Nephron (organoid): ENCODE measurements around the gene SNX18.

Experiments
- H3K27ac Mint-ChIP-seq, 3 experiments: 2 replicates each; pipeline ENCODE4 v1.8.0; 2020; ENCODE audit warnings: mixed read lengths in 3 of 3, mild to moderate bottlenecking in 2 of 3, moderate library complexity in 1 of 3
- H3K27me3 Mint-ChIP-seq: 2 replicates; pipeline ENCODE4 v1.8.0; 2021; ENCODE audit warnings: low read depth, mild to moderate bottlenecking, moderate library complexity, mixed read lengths
- H3K36me3 Mint-ChIP-seq: 2 replicates; pipeline ENCODE4 v1.8.0; 2020; ENCODE audit warnings: low read depth, mixed read lengths
- H3K4me1 Mint-ChIP-seq: 2 replicates; pipeline ENCODE4 v1.8.0; 2020; ENCODE audit warnings: mixed read lengths
- H3K4me3 Mint-ChIP-seq, 3 experiments: 2 replicates each; pipeline ENCODE4 v1.8.0; 2020; ENCODE audit warnings: mild to moderate bottlenecking in 3 of 3, mixed read lengths in 3 of 3, moderate library complexity in 2 of 3
- H3K9me3 Mint-ChIP-seq: 2 replicates; pipeline ENCODE4 v1.8.0; 2020; ENCODE audit warnings: mixed read lengths
- TF ChIP-seq, protein P1 (sequence below), 3 experiments: fragments of 200-600 bp; sonication (generic); IDR thresholded peaks; one replicate each; pipeline ENCODE4 v1.5.0; 2021; ENCODE audit warnings: antibody characterized with exemption in 3 of 3; ENCODE audit not compliant: unreplicated experiment in 3 of 3

Gene SNX18

DNA sequence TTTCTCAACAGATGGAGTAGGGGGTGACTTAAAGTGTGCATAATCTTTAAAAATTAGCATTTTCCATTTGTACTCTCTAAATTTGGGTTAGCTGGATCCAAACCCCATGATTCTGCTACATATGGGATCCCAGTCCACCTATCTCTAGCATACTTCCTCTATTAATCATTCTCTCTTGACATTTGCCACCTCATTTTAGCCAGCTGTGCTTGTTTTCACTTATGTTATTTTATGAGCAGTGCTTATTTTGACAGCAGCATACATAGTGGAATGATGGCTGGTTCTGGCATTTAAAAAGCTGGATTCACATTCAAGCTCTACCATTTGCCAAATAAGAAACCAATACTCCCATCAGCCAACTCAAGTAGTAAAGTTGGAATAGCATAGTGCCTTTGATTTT is 22.5 kb upstream of the SNX18 start:
- peaks cover 7% of the 10 kb centered on the region for H3K9me3 Mint-ChIP-seq
- TF ChIP-seq, protein P1, sequence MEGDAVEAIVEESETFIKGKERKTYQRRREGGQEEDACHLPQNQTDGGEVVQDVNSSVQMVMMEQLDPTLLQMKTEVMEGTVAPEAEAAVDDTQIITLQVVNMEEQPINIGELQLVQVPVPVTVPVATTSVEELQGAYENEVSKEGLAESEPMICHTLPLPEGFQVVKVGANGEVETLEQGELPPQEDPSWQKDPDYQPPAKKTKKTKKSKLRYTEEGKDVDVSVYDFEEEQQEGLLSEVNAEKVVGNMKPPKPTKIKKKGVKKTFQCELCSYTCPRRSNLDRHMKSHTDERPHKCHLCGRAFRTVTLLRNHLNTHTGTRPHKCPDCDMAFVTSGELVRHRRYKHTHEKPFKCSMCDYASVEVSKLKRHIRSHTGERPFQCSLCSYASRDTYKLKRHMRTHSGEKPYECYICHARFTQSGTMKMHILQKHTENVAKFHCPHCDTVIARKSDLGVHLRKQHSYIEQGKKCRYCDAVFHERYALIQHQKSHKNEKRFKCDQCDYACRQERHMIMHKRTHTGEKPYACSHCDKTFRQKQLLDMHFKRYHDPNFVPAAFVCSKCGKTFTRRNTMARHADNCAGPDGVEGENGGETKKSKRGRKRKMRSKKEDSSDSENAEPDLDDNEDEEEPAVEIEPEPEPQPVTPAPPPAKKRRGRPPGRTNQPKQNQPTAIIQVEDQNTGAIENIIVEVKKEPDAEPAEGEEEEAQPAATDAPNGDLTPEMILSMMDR (IDR thresholded peaks at IDR 0.05; ENCODE audit: unreplicated experiment in 3 of 3): no peak
- H3K27me3 Mint-ChIP-seq: no peaks in the 10 kb centered on the region
- H3K4me1 Mint-ChIP-seq: peaks cover 19% of the 10 kb centered on the region
- no peak overlapping the region for H3K4me3 Mint-ChIP-seq
- H3K36me3 Mint-ChIP-seq: no peaks in the 10 kb centered on the region
- no peak overlapping the region for H3K27ac Mint-ChIP-seq

GRCh38 chr5:54514291-54514690 is 3.3 kb upstream of the SNX18 start:
- H3K4me1 Mint-ChIP-seq: peaks cover 39% of the 10 kb centered on the region
- peak overlapping the region; percentile 15 to 63 (median 53) for H3K27ac Mint-ChIP-seq
- H3K36me3 Mint-ChIP-seq: peaks cover 7% of the 10 kb centered on the region
- peaks cover 5% of the 10 kb centered on the region for H3K9me3 Mint-ChIP-seq
- TF ChIP-seq, protein P1 (IDR thresholded peaks at IDR 0.05; ENCODE audit: unreplicated experiment in 3 of 3): no peak
- H3K27me3 Mint-ChIP-seq: no peaks in the 10 kb centered on the region
- H3K4me3 Mint-ChIP-seq: peak overlapping the region in 1 of 3 experiments; percentile 50

DNA sequence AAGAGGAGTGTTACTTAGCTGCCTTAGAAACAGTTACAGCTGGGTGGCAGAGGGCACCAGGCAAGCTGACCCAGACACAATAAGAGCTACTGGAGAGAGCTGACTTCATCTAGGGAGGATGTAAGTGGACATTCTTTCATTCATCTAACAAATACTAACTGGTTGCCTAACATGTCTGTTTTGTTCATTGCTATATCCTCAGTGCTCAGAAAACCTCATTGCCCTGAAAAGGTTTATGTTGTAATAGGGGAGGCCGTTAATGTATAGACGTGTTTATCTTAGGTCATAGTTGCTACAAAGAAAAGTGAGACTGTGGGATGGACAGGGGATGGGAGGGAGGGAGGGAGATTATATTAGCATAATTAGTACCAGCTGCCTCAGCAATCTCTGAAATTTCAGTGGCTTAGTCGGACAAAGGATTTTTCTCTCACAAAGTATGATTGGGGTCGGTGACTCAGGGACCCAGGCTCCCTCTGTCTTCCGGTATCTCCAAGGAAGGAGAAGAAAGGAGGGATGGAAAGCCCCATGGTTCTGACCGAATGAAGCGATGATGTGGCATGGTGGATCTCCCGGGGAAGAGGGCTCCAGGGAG is 2.6 kb upstream of the SNX18 start:
- Mint-ChIP-seq H3K9me3 (no peaks in the 10 kb centered on the region), H3K4me3 (peak overlapping the region; percentile 12 to 49 (median 42)), H3K4me1 (peaks cover 45% of the 10 kb centered on the region), H3K27me3 (no peaks in the 10 kb centered on the region), H3K27ac (peak overlapping the region; percentile 15 to 71 (median 63)), H3K36me3 (peaks cover 14% of the 10 kb centered on the region)
- TF ChIP-seq, protein P1 (IDR thresholded peaks at IDR 0.05; ENCODE audit: unreplicated experiment in 3 of 3): no peak

DNA sequence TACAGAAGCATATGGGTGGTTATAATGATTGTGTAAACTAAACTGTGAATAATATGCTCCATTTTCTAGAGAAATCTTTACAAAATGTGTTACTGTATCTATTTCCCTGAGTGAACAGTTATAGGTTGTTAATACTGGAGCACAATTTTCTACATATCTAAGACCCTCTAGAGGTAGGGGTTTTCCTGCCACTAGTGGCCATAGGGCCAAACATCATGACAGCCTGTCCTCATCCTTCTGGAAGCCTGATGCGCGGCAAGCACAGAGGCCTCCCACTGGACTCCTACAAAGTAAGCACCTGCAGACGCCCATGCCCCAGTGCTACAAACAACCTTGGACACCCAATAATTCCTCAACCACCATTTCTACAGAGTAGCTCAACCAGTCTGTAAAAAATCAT is 1.9 kb upstream of the SNX18 start:
- peak overlapping the region in 2 of 3 experiments; percentile 45 to 53 for H3K4me3 Mint-ChIP-seq
- no peaks in the 10 kb centered on the region for H3K9me3 Mint-ChIP-seq
- TF ChIP-seq, protein P1 (IDR thresholded peaks at IDR 0.05; ENCODE audit: unreplicated experiment in 3 of 3): no peak
- peak overlapping the region in 1 of 3 experiments; percentile 75 for H3K27ac Mint-ChIP-seq
- peaks cover 15% of the 10 kb centered on the region for H3K36me3 Mint-ChIP-seq
- H3K27me3 Mint-ChIP-seq: no peaks in the 10 kb centered on the region
- H3K4me1 Mint-ChIP-seq: peaks cover 52% of the 10 kb centered on the region

DNA sequence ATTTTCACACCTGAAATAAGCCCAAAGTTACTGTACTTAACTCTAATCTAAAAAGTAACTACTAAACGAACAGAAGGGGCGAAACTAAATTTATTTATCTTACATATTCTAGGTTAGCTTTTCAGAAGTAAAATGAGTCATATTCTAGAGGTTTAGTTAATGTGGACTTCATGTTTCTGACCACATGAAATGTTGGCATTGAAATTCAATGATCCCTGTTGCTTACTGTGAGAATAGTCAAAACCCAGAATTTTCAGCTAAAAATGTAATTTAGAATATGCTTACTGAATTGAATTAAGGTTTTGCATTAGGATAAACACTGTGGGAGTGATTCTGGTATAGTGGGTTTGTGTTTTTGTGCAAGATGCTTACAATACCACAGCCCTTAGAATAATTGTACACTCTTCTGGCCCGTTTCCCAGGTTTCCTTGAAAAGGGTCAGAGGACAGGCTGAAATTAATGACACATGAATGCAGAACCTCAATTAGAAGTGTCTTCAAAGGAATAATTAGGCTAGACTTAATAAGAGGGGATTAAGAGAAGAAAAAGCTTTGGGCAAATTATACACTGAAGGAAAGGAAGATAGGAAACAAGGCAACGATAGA is 1.4 kb upstream of the SNX18 start:
- no peaks in the 10 kb centered on the region for H3K9me3 Mint-ChIP-seq
- H3K4me3 Mint-ChIP-seq: peak overlapping the region; percentile 45 to 77 (median 72)
- TF ChIP-seq, protein P1 (IDR thresholded peaks at IDR 0.05; ENCODE audit: unreplicated experiment in 3 of 3): no peak
- peaks cover 15% of the 10 kb centered on the region for H3K36me3 Mint-ChIP-seq
- H3K27me3 Mint-ChIP-seq: no peaks in the 10 kb centered on the region
- peaks cover 57% of the 10 kb centered on the region for H3K4me1 Mint-ChIP-seq
- H3K27ac Mint-ChIP-seq: peak overlapping the region; percentile 61 to 83 (median 75)

GRCh38 chr5:54517174-54517511 is 416 bp upstream of the SNX18 start:
- TF ChIP-seq, protein P1 (IDR thresholded peaks at IDR 0.05; ENCODE audit: unreplicated experiment in 3 of 3): no peak
- Mint-ChIP-seq H3K4me1 (peaks cover 58% of the 10 kb centered on the region), H3K4me3 (peak overlapping the region; percentile 74 to 82 (median 77)), H3K36me3 (peaks cover 15% of the 10 kb centered on the region), H3K27me3 (no peaks in the 10 kb centered on the region), H3K9me3 (no peaks in the 10 kb centered on the region), H3K27ac (peak overlapping the region; percentile 40 to 83 (median 61))
